PC-3 (cell line): ENCODE measurements around the gene ARFGAP1. TPM values are rescaled to one million over a fixed set of nuclear protein-coding genes. Genes with fewer than 3 reads are reported as not detected.

Experiments
- ATAC-seq: fragments of 200-7000 bp; cut with Tn5 transposase; 2 replicates; pipeline ENCODE4 v1.9.1; 2020; ENCODE audit warnings: mild to moderate bottlenecking, moderate library complexity
- BruUV-seq: library from RNA; stranded (reverse); fragments of 400-500 nt; replicated peaks from 2 replicates; lab custom pipeline; 2021; lab: Mats Ljungman, UMichigan
- CTCF ChIA-PET: fragments of 300-600 bp; sonication (Branson Sonifier 250); formaldehyde crosslinking; loops from one replicate; lab custom pipeline; 2022; ENCODE audit warnings: antibody characterized with exemption; lab: Charles Lee
- POLR2A ChIA-PET: fragments of 300-600 bp; sonication (Branson Sonifier 250); formaldehyde crosslinking; loops from one replicate; lab custom pipeline; 2022; ENCODE audit warnings: antibody characterized with exemption; ENCODE audit not compliant: unreplicated experiment; lab: Charles Lee
- DNase-seq: peaks from one replicate; pipeline ENCODE4 v3.0.0-alpha.2; 2015
- H2AFZ ChIP-seq: fragments of 300-600 bp; sonication (generic); 2 replicates; pipeline ENCODE4 v1.6.0; 2016; ENCODE audit warnings: antibody characterized with exemption, low read length
- H3F3A ChIP-seq: fragments of 300-600 bp; sonication (generic); one replicate; pipeline ENCODE4 v1.6.0; 2017; ENCODE audit warnings: antibody characterized with exemption, low read length, control low read depth, mild to moderate bottlenecking; ENCODE audit not compliant: unreplicated experiment
- H3K27ac ChIP-seq: fragments of 300-600 bp; sonication (generic); 2 replicates; pipeline ENCODE4 v1.5.1; 2016; ENCODE audit warnings: mild to moderate bottlenecking, low read length
- H3K27me3 ChIP-seq: fragments of 300-600 bp; sonication (generic); 2 replicates; pipeline ENCODE4 v1.6.1; 2016; ENCODE audit warnings: low read length, mixed read lengths
- H3K36me3 ChIP-seq: fragments of 300-600 bp; sonication (generic); 2 replicates; pipeline ENCODE4 v1.6.1; 2016; ENCODE audit warnings: low read depth, mixed run types, low read length, mixed read lengths
- H3K4me1 ChIP-seq: fragments of 300-600 bp; sonication (generic); 2 replicates; pipeline ENCODE4 v1.5.1; 2016; ENCODE audit warnings: low read length; ENCODE audit not compliant: insufficient read depth
- H3K4me2 ChIP-seq: fragments of 300-600 bp; sonication (generic); 2 replicates; pipeline ENCODE4 v1.6.0; 2016; ENCODE audit warnings: low read length
- H3K4me3 ChIP-seq: fragments of 300-600 bp; sonication (generic); 2 replicates; pipeline ENCODE4 v1.5.1; 2016; ENCODE audit warnings: mild to moderate bottlenecking, low read length, mixed read lengths
- H3K79me2 ChIP-seq: fragments of 300-600 bp; sonication (generic); 2 replicates; pipeline ENCODE4 v1.6.1; 2017; ENCODE audit warnings: low read length, mixed read lengths
- H3K9ac ChIP-seq: fragments of 300-600 bp; sonication (generic); 2 replicates; pipeline ENCODE4 v1.6.0; 2016; ENCODE audit warnings: mild to moderate bottlenecking, low read length
- H3K9me2 ChIP-seq: fragments of 300-600 bp; sonication (generic); replicated peaks from 2 replicates; pipeline ENCODE4 v1.6.1; 2016; ENCODE audit warnings: mixed run types, low read length, mixed read lengths
- H3K9me3 ChIP-seq: fragments of 300-600 bp; sonication (generic); 2 replicates; pipeline ENCODE4 v1.6.1; 2016; ENCODE audit warnings: low read length, mixed read lengths
- H4K20me1 ChIP-seq: fragments of 300-600 bp; sonication (generic); 2 replicates; pipeline ENCODE4 v1.6.1; 2016; ENCODE audit warnings: low read length, mixed read lengths
- CTCF ChIP-seq: fragments of 300-600 bp; sonication (generic); conservative IDR thresholded peaks from 2 replicates; pipeline ENCODE4 v1.5.1; 2017; ENCODE audit warnings: antibody characterized with exemption, low read depth, mild to moderate bottlenecking, low read length
- EZH2 ChIP-seq: fragments of 300-600 bp; sonication (generic); IDR thresholded peaks from one replicate; pipeline ENCODE4 v1.6.1; 2017; ENCODE audit warnings: antibody characterized with exemption, mild to moderate bottlenecking, low read length; ENCODE audit not compliant: unreplicated experiment
- EZH2phosphoT487 ChIP-seq: fragments of 300-600 bp; sonication (generic); IDR thresholded peaks from 2 replicates; pipeline ENCODE4 v1.6.1; 2018; ENCODE audit warnings: mild to moderate bottlenecking, antibody characterized with exemption, low read length, borderline replicate concordance
- intact Hi-C: fragments of 100-400 bp; cut with micrococcal nuclease; formaldehyde crosslinking; loops from 2 replicates; pipeline ENCODE4 v1.9.0; 2023
- total RNA-seq: library from RNA; depleted of rRNA; stranded (reverse); fragments of >200 nt; gene quantifications from 2 replicates; pipeline ENCODE4 v1.2.3, GENCODE V29; 2014

ARFGAP1 gene
- total RNA-seq, 1 experiment from 2014 or later: 75.6 TPM

GRCh38 chr20:63254606-63255384 lies 17.8 kb upstream of the ARFGAP1 start:
- H3K4me3 ChIP-seq: no peak overlapping the region
- POLR2A ChIA-PET: no interaction called here

GRCh38 chr20:63255931-63256704 lies 16.5 kb upstream of the ARFGAP1 start:
- ChIA-PET CTCF (no interaction called here), POLR2A (no interaction called here)
- Histone ChIP-seq H3K9ac (no peak overlapping the region), H2AFZ (no peak overlapping the region), H3K4me2 (0 out of 2 replicates have a peak overlapping the region, but pooled peaks have one; percentile 3), H3K4me1 (no peaks in the 10 kb centered on the region), H3K79me2 (no peaks in the 10 kb centered on the region), H3K9me3 (no peaks in the 10 kb centered on the region), H4K20me1 (no peaks in the 10 kb centered on the region), H3K36me3 (no peaks in the 10 kb centered on the region), H3K4me3 (no peak overlapping the region), H3K27ac (no peak overlapping the region), H3K9me2 (no peaks in the 10 kb centered on the region), H3K27me3 (peaks cover 34% of the 10 kb centered on the region), H3F3A (no peaks in the 10 kb centered on the region)
- no TSS peak for BruUV-seq
- ATAC-seq (peak; percentile 44), DNase-seq (no peak)
- TF ChIP-seq CTCF: no peak
- TF ChIP-seq EZH2: no peak
- no peak for TF ChIP-seq EZH2phosphoT487
- intact Hi-C loops: no loop called here

More at GRCh38 chr20:63254606-63255384, 17.8 kb upstream of the ARFGAP1 start:
- ATAC-seq: no peak
- Histone ChIP-seq H3K4me1 (no peaks in the 10 kb centered on the region), H3K4me2 (no peak overlapping the region), H3K9me3 (no peaks in the 10 kb centered on the region), H3K9me2 (no peaks in the 10 kb centered on the region), H4K20me1 (no peaks in the 10 kb centered on the region), H3K36me3 (no peaks in the 10 kb centered on the region), H3K9ac (no peak overlapping the region), H3K27ac (no peak overlapping the region), H2AFZ (no peak overlapping the region), H3K27me3 (peaks cover 34% of the 10 kb centered on the region), H3K79me2 (no peaks in the 10 kb centered on the region), H3F3A (no peaks in the 10 kb centered on the region)
- DNase-seq: no peak
- no TSS peak for BruUV-seq
- TF ChIP-seq EZH2phosphoT487 (no peak), CTCF (no peak), EZH2 (no peak)
- intact Hi-C loops: no loop called here
- CTCF ChIA-PET: interaction anchor here (0.6 to 1.3 kb wide), 2 partner anchors 20 to 23 kb away, joined by 3 read pairs; no protein-coding TSS in a partner anchor
